Nucleus accumbens (tissue), 56 donors: ENCODE measurements around the gene DOCK10.
A peak's percentile ranks its signal among the peaks of the same experiment; 100 is the strongest.

Experiments
- DNase-seq, 56 donors: peaks; one replicate each; lab custom pipeline; 2025; lab: John Stamatoyannopoulos, UW

DOCK10 gene

DNA sequence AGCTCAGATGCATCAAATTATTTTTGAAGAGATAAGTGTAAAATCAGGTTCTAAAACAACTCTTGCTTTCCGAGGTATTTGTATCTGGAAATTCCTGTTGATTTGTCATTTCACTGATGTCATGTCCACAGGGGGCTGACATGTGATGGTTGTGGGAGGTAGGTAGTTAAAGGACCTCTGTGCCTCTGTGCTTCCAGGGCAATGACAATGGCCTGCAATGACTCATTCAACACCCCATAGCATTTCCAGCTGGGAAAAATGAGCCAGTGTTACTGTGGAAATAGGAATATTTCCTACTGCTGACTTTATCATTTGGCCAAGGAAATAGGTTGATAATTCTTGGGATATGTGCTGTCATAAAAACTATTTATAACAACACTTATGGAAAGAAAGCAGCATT lies 239.9 kb downstream of the DOCK10 start:
- peak in 1 of 56 donors; percentile 20 for DNase-seq

DNA sequence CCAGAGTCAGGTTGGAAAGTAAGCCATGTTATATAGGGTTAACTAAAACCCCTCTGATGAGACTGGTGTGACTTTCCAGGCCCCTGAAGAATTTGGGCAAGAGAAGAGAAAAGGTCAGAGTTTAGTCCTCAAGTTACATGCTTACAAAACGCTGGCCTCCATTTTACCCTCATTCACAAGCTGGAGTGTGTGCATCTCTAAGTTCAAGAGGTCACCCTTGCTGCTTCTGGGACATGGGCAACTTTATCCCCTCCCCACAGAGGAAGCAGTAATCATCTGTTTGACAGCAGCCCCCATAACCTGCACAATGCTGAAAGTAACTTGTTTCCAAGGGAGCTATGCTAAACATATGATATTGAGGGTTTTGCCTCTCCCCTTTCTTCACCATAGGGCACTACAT lies 240.9 kb downstream of the DOCK10 start:
- no peak for DNase-seq

- no peak for DNase-seq
Measured at GRCh38 chr2:224799691-224800090, 242.6 kb downstream of the DOCK10 start.

DNA sequence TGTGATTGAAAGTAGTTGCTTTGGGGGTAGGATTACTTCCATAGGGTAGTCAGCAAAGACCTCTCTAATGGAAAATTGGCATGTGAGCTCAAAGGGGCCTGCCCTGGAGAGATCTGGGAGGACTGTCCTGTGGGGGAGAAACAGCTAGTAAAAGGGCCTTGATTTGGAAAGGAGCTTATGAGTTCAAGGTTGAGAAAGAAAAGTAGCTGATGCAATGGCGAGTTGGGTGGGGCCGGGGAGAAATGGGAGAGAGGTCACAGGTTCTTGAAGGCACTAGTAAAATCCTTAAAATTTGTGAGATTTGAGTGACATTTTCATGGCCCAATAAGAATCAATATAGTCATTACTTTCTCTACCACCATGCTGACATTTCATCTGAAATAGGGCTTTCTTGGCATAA lies 244.1 kb downstream of the DOCK10 start:
- no peak for DNase-seq

DNA sequence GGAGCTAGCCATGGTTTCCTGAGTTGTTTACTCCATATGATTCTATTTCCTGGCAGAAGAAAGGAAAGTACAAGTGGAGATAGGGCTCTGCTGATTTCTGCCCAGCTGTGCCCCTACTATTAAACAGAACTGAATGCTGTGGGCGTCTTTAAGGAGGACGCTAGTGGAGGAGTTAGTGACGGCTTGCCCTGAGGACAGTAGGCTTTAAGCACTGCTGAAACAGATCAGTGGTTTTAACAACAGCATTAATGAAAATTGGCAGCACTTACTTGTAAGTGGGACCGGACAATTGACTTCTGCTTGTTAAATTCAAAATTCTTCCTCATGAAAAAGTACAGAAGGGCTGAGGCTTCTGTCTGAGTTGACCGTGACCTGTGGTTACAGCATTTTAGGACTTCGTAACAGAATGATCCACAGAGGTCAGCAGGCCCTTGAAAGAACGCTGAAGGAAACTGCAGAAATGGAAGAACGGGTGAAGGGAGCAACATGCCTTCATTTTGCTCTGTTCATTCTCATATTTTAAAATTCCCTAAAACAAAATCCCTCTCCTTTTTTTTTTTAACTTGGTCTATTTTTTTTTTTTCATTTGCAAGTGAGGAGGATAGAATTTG lies 245.5 kb downstream of the DOCK10 start:
- DNase-seq, result no peak

GRCh38 chr2:224793946-224794345 lies 248.3 kb downstream of the DOCK10 start:
- DNase-seq, result no peak

GRCh38 chr2:224786848-224787247 lies 255.4 kb downstream of the DOCK10 start:
- no peak for DNase-seq

GRCh38 chr2:224781400-224781799 lies 260.9 kb downstream of the DOCK10 start:
- DNase-seq, result no peak

DNA sequence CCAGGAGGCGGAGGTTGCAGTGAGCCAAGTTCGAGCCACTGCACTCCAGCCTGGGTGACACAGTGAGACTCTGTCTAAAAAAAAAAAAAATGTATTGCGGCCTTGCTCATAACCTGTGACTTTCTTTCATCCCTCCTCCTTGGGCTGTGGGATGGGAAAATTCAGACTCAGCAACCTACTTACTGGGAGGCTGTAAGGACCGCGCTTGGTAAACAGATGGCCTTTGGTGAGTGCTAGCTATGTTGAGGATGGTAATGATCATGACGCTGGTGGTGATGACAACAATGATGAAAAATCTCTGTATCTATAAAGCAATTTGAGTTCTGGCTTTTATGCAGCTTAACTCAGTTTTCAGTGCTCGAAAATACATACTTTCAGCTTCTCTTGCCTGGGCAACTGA lies 261.4 kb downstream of the DOCK10 start:
- no peak for DNase-seq

DNA sequence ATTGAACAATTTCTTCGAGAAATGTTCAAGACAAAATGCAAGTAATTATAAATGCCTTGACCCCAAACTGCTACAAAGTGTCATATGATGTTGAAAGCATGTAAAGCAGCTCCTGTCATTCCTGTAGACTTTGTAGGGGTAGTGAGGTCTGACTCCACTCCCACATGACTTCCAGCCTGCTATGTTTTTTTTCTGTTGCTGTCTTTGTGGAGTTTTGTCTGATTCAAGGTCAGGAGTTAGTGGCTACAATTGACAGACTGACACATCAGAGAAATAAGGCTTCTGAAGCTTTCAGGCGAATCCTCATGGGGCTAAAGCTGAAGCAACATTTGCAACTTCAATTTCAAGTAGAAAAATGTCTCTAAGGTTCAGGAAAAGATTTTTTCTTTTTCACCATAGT lies 262.2 kb downstream of the DOCK10 start:
- DNase-seq, result no peak

- DNase-seq, result peak in 35 of 56 donors; percentile 0 to 77 (median 12)
Measured at GRCh38 chr2:224778474-224778877, 263.8 kb downstream of the DOCK10 start.

- no peak for DNase-seq
Measured at GRCh38 chr2:224777559-224777930, 264.7 kb downstream of the DOCK10 start.

GRCh38 chr2:224776795-224777558 lies 265.3 kb downstream of the DOCK10 start:
- no peak for DNase-seq

DNA sequence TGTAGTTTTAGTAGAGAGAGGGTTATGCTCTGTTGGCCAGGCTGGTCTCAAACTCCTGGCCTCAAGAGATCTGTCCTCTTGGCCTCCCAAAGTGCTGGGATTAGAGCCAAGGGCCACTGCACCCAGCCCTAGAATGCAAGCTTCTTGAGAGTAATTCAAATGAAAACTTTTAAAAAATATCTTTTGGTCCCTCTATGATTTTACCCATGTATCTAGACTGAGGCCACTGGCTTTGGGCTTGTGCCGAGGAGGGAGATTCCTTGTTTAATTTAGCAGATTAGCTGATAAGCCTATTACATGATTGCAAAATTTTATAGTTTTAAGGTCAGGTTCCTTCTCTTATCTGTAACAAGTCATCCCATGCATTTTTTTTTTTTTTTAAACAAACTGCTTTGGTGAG lies 266.6 kb downstream of the DOCK10 start:
- DNase-seq, result no peak

DNA sequence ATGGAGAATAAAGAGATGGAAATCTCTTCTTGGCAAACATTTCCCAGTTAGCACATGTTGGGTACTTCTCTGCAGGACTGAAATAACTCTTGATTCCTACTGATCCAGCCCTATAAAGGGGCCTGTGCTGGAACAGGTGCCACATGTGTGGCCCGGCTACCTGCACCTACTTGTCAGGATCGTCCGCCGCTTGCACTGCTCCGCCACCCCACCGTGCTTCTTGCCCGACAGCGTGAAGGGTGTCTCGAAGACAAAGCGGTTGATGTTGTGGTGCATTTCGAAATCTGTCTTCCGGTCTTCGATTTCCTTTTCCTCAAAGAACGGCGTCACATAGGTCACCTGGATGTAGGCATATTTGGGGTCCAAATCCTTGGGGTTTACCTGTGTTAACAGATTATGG lies 267.5 kb downstream of the DOCK10 start:
- no peak for DNase-seq

- DNase-seq, result no peak
Measured at GRCh38 chr2:224772494-224772893, 269.8 kb downstream of the DOCK10 start.

DNA sequence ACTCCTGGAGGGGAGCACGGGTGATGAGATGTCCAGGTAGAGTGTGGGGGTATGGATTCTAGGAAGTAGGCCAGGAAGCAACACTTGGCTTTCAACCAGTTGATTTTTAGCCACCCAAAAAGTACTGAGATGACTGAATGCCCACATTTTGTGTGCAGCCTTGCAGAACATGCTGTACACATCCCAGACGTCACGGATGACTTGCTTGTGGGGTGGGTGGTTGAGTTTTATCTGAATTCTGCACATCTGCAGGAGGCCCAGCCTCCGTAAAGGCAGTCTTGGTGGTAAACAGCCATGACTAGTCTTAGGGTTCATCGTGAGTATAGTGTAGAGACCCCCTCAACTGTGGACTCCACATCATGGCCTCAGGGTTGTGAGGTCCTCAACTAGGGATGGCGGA lies 272.8 kb downstream of the DOCK10 start:
- DNase-seq, result no peak

DNA sequence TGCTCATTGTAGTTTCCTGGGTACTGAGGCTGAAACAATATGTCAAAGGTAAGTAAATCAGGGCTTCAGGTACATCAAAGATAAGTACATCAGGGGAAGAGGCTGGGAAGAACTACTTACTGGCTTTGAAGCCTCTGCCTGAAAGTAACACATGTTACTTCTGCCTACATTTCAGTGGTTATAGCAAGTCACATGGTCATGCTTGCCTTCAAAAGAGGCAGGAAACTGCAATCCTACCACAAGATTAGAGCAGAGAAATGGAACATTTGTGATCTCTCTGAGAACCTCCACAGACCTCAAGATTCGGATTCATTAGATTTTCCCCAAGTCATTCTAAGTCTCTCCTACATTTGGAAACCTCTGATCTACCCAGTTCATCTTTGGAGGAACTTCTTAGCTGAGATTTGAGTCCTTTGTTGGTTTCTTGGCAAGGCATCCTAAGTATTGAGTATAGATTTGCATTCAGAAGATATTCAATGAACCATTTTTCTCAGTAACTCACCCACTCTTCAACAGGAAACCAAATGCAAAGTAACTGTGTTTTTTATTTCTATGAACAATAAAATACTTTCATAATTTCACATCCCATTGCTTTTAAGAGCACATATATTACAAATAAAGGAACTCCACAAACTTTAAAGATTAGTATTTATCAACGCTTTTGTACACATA lies 277.6 kb downstream of the DOCK10 start:
- DNase-seq, result no peak

DNA sequence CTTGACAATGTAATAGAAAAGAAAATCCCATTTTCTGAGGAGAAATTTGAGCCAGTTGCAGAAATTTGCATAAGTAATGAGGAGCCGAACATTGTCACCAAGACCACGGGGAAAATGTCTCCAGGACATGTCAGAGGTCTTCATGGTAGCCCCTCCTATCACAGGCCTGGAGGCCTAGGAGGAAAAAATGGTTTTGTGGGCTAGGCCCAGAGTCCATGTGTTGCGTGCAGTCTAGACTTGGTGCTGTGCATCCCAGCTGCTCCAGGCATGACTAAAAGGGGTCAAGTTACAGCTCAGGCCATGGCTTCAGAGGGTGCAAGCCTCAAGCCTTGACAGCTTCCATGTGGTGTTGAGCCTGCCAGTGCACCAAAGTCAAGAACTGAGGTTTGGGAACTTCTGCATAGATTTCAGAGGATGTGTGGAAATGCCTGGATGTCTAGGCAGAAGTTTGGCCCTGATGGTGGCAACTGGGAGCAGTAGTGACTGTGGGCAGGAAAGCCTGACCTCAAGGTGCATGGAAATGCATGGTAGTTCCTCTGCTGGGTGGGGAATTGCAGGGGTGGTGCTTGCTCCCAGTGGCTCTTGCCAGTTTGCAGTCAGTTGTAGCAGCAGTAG lies 284.2 kb downstream of the DOCK10 start:
- DNase-seq, result no peak

DNA sequence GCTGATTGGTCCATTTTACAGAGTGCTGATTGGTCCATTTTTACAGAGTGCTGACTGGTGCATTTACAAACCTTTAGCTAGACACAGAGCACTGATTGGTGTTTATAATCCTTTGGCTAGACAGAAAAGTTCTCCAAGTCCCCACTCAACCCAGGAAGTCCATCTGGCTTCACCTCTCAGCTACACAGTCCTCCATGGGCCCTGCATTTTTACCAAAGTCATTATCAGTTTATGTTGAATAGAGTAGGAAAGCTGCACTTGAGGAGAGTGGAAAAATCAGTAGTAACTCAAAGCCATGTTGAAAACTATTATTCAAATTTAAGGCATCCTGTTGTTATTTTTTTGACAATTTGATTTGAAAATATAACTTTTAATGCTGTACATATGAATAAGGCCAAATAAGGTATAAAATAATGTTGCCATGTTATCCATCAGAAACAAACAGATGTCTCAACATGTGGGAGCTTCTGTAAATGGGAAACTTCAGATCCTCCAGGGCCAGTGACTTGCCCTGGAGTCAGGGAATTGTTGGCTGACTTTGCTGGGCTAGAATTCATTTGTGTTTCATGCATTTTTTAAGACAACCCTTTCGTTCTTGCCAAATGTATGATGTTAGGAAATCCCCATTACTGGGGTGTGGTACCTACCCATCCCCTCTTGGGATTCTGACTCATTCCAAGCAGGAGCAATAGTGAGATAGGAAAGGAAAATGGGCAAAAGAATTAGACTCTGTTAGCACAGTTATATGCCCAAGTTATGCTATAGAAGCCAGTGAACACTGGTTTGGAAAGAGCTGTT lies 288.3 kb downstream of the DOCK10 start:
- DNase-seq, result no peak
